Fibroblast of upper back skin (primary cell): Measurements from ENCODE around the gene SPRYD3.

Source experiments
- DNase-seq: peaks from one replicate; pipeline ENCODE4 v3.0.0-alpha.2; 2013

SPRYD3 gene

GRCh38 chr12:53062011-53062961, 16.9 kb downstream of the SPRYD3 start:
- DNase-seq, result no peak

DNA sequence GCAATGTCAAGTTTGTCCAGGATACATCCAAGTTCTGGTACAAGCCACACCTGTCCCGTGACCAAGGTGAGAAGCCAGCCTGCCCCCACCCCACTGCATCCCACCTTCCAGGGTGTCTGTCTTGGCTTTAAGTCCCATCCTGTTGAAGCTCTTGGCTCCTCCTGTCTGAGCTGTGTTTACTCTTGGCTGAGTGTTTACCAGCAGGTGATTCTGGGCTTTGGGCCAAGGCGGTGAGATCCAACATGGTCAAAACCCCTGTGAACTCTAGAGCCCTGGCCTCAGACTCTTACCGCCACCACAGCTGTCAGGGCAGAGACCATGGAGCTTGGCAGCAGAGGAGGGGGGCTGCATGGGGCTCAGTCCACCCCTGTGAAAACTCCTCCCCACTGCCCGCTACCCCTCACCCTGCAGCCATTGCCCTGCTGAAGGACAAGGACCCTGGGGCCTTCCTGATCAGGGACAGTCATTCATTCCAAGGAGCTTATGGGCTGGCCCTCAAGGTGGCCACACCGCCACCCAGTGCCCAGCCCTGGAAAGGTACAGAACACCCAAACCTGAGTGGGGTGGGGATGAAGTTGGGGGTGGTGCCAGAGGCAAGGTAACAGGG, 17.7 kb downstream of the SPRYD3 start:
- no peak for DNase-seq

GRCh38 chr12:53060721-53061276, 18.4 kb downstream of the SPRYD3 start:
- no peak for DNase-seq

DNA sequence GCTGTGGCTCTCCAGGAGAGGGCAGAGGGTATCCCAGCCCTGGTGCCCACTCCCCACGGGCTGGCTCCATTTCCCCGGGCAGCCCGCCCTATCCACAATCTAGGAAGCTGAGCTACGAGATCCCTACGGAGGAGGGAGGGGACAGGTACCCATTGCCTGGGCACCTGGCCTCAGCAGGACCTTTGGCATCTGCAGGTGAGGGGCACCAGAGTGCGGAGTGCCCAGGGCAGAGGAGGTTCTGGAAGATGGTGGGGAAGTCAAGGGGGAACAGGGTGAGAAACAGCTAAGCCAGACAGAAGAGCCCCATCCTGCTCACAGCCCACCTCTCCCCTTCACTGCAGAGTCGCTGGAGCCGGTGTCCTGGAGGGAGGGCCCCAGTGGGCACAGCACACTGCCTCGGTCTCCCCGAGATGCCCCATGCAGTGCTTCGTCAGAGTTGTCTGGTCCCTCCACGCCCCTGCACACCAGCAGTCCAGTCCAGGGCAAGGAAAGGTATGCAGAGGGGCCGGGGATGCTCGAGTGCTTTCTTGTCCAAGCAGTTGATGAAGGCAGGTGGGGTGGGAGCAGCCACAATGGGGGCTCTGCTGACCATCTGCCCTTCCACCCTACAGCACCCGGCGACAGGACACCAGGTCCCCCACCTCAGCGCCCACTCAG, 19.0 kb downstream of the SPRYD3 start:
- DNase-seq, result no peak

DNA sequence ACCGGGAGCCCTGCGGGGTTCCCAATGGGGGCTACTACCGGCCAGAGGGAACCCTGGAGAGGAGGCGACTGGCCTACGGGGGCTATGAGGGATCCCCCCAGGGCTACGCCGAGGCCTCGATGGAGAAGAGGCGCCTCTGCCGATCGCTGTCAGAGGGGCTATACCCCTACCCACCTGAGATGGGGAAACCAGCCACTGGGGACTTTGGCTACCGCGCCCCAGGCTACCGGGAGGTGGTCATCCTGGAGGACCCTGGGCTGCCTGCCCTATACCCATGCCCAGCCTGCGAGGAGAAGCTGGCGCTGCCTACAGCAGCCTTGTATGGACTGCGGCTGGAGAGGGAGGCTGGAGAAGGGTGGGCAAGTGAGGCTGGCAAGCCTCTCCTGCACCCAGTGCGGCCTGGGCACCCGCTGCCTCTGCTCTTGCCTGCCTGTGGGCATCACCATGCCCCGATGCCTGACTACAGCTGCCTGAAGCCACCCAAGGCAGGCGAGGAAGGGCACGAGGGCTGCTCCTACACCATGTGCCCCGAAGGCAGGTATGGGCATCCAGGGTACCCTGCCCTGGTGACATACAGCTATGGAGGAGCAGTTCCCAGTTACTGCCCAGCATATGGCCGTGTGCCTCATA, 19.6 kb downstream of the SPRYD3 start:
- DNase-seq, result no peak

DNA sequence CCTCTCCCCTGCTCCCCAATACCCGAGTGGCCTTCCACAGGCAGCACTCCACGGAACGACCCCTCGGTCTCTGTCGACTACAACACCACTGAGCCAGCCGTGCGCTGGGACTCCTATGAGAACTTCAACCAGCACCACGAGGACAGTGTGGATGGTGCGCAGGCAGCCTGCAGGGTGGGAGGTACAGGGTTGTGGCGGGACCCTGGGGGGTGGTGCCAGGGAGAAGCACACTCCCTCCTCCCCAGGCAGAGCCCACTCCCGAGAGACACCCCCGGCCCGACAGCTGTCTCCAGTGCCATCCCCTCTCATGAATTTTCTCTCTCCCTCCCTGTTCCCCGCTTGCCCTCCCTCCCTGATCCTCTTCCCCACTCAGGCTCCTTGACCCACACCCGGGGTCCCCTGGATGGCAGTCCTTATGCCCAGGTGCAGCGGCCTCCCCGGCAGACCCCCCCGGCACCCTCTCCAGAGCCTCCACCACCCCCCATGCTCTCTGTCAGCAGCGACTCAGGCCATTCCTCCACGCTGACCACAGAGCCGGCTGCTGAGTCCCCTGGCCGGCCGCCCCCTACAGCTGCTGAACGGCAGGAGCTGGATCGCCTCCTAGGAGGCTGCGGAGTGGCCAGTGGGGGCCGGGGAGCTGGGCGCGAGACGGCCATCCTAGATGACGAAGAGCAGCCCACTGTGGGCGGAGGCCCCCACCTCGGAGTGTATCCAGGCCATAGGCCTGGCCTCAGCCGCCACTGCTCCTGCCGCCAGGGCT, 20.3 kb downstream of the SPRYD3 start:
- DNase-seq, result no peak

DNA sequence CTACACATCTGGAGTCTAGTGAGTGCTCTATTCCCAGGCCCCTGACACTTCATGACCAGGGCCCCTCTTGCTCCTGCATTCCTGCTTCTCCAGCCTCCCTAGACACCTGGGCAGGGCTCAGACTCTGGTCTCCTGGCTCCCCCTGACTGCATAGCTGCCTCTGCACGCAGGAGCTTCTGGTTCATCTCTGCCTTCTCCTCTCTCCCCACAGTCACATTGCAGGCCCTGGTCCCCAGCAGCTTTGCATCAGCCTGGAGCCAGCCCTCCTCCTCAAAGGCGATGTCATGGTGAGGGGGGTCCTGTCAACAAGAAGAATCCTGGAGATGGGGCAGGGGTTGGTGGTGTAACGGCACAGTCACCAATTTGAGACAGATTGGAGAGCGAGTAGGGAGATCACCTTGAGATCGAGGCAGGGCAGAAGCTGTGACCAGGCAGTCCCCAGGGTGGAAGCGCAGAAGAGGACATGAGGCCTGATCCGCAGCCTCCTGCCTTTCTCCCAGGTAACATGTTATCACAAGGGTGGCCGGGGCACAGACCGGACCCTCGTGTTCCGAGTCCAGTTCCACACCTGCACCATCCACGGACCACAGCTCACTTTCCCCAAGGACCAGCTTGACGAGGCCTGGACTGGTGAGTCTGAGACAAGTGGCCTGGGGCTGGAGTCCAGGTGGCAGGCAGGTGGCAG, 21.2 kb downstream of the SPRYD3 start:
- no peak for DNase-seq

DNA sequence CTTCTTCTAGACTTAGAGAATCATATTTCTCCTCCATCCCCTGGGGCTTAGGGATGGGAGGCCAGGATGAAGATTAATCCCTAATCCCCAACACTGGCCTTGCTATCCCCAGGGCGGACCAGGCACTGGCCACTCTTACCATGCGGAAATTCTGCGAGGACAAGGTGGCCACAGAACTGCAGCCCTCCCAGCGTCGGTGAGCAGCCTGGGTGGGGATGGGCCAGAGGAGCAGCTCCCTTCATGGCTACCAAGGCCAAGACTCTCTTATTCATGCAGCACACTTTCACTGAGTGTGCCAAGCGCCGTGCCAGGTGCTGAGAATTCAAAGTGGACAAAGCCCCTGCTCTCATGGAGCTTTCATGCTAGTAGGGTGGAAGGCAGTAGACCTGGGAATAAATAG, 22.3 kb downstream of the SPRYD3 start:
- DNase-seq, result no peak

GRCh38 chr12:53056296-53056695, 22.9 kb downstream of the SPRYD3 start:
- DNase-seq, result no peak

DNA sequence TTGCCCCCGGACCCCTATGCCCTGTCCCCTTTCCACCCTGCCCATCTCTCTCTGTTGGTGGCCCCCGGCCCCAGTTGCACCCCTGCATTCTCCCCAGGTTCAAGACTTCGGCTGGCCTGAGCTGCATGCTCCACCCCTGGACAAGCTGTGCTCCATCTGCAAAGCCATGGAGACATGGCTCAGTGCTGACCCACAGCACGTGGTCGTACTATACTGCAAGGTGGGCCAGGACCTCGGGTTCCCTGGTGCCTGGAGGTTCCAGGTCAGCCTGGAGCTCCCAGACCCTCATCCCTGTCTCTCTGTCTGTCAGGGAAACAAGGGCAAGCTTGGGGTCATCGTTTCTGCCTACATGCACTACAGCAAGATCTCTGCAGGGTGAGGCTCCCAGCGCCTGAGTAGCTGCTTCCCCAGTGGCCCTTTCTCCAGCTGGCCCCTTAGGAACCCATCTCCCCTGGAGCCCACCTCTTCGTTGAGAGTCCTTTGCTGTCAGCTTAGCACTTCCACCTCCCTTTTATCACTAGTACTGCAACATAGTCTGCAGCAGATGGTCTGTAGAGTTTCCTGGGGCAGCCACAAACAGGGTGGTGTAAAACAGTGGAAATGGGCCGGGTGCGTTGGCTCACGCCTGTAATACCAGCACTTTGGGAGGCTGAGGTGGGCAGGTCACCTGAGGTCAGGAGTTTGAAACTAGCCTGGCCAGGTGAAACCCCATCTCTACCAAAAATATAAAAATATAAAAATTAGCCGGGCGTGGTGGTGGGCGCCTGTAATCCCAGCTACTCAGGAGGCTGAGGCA, 23.5 kb downstream of the SPRYD3 start:
- no peak for DNase-seq

GRCh38 chr12:53054112-53054878, 24.9 kb downstream of the SPRYD3 start:
- DNase-seq, result peak; percentile 88

GRCh38 chr12:53053218-53054111, 25.7 kb downstream of the SPRYD3 start:
- no peak for DNase-seq

DNA sequence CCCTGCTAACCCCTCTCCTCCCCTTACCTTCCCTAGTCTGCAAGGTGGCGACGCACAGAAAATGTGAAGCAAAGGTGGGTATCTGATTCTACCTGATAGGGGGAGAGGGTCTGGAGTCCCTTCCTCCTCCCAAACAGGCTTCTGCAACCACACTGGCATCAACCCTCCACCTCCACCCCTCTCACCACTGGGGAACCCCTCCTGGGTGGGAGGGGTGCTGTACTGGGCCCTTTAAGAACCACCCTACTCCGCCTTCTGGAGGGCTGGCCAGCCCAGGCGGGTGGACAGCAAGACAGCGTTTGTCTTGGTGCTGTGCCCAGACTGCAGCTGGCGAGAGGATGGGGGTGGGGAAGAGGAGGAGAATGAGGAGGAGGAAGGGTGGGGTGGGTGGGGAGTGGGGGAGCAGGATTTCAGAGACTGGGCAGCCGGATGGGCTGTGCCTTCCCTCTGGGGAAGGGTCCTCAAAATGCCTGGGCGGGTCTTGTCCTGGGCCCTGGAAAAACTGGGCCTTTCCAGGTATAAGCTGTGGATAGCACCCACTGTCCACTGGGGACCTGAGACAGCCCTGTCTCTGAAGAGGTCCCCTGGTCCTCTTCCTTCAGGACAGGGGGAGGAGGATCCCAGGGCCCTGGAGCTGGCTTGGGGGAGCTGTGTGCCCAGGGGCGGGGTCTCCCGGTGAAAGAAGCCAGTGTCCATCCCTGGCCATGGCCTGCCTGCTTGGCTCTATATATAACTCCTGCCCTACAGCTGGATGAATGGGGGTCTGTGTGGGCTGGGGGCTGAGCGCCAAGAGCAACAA, 26.6 kb downstream of the SPRYD3 start:
- peak; percentile 85 for DNase-seq

DNA sequence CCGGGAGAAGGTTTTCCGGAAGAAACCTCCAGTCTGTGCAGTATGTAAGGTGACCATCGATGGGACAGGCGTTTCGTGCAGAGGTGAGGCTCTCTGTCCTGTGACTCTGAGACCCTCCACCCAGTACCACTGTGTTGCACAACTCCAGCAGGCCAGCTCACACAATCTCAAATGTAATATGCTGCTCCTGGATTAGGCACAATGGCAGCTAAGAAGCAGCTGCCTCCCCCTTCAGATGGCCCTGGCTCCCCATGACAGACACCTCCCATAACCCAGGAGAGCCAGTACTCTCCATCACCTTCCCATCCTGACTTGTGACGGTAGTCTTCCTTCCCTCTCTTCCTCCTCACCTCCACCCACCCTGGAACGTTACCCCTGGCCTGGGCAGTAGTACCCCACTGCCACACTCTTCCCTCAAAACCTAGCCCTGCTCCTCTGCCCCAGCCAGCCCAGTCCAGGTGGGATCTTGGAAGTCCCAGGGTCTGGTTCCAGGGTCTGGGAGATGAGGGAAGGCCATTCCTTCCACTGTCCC, 27.2 kb downstream of the SPRYD3 start:
- no peak for DNase-seq

GRCh38 chr12:53051058-53051880, 27.9 kb downstream of the SPRYD3 start:
- peak; percentile 37 for DNase-seq

- DNase-seq, result no peak
These were observed 28.6 kb downstream of the SPRYD3 start for GRCh38 chr12:53050426-53051057.
